Measurements from ENCODE around the gene ADGB. TPM values are rescaled to one million over a fixed set of nuclear protein-coding genes. Genes with fewer than 3 reads are reported as not detected.

The ADGB gene
- total and polyA plus RNA-seq, 2 donors from 2014 or later: not detected

DNA sequence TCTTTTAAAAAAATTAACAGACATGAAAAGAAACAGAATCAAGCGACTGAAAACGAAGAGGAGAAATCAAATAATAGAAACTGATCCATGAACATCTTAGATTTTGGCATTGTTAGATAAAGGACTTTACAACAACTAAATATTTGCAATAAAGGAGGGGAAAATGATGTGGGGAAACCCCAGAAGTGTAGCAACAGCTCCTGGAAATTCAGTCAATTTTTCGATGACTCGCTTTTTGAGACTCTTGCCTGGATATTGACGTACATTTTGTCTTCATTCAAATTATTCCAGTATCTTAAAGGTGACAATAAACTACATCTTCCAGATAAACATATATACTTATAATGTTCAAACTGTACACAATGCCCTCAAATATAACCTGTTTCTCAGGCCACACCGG is 44.1 kb downstream of the ADGB start:
- Histone ChIP-seq H3K36me3 (ENCODE audit: control insufficient read depth in 2 of 3, insufficient read depth in 3 of 3, low read length in 3 of 3) (no peaks in the 10 kb centered on the region), H3K27ac (ENCODE audit: low read depth in 2 of 2, low read length in 2 of 2) (no peak overlapping the region), H3K27me3 (ENCODE audit: control insufficient read depth, insufficient read depth, low read length) (no peaks in the 10 kb centered on the region), H3K4me1 (ENCODE audit: control insufficient read depth in 2 of 3, insufficient read depth in 2 of 3, low read depth in 1 of 3, low read length in 3 of 3) (no peaks in the 10 kb centered on the region), H3K9ac (ENCODE audit: low read length in 3 of 3) (no peak overlapping the region), H3K9me3 (ENCODE audit: control insufficient read depth in 2 of 3, insufficient read depth in 1 of 3, low read length in 3 of 3) (no peaks in the 10 kb centered on the region), H3K4me3 (ENCODE audit: low read length in 3 of 3) (no peak overlapping the region)
- intact Hi-C loops (cut with DNase I): no loop called here
- DNase-seq (no peak), FAIRE-seq (no peak)
- no peak for TF ChIP-seq CTCF (IDR thresholded peaks at IDR 0.05; ENCODE audit: borderline replicate concordance, extremely low read depth, insufficient read depth)

DNA sequence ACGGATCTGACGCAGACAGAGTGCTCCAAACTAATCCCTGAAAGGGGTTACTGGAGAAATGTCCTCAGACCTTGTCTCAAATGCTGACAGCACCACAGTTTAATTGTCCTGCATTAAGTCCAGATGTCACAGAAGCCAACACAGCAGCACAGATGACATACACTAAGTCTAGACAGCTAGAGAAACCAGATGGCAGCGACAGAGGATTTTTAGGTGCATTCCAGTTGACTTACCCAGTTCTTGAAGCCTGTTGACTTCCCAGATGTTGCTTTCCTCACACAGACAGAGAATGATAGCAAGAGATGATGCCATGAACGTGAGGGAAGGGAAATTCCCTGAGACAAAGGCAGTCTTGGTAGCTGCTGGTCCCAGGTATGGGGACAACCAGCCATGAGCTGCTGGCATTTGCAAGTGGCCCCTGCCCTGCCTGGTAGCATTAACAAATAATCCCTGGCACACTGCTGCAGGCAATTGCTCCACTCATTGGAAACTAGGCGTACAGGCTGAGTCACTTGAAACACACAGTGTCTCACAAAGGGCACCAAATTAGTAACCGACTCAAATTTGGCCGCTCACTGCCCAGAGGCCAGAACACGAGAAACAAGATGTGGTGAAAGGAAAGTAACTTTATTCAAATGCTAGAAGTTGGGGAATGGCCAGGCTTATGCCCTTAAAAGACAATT is 52.2 kb downstream of the ADGB start:
- H3K9ac ChIP-seq (ENCODE audit: low read length in 3 of 3): no peak overlapping the region
- H3K27me3 ChIP-seq (ENCODE audit: control insufficient read depth, insufficient read depth, low read length): no peaks in the 10 kb centered on the region
- H3K4me3 ChIP-seq (ENCODE audit: low read length in 3 of 3): no peak overlapping the region
- no peak for FAIRE-seq
- intact Hi-C loops (cut with DNase I): no loop called here
- DNase-seq: no peak
- H3K27ac ChIP-seq (ENCODE audit: low read depth in 2 of 2, low read length in 2 of 2): no peak overlapping the region
- H3K36me3 ChIP-seq (ENCODE audit: control insufficient read depth in 2 of 3, insufficient read depth in 3 of 3, low read length in 3 of 3): no peaks in the 10 kb centered on the region
- H3K9me3 ChIP-seq (ENCODE audit: control insufficient read depth in 2 of 3, insufficient read depth in 1 of 3, low read length in 3 of 3): no peaks in the 10 kb centered on the region
- TF ChIP-seq CTCF (IDR thresholded peaks at IDR 0.05; ENCODE audit: borderline replicate concordance, extremely low read depth, insufficient read depth): no peak
- H3K4me1 ChIP-seq (ENCODE audit: control insufficient read depth in 2 of 3, insufficient read depth in 2 of 3, low read depth in 1 of 3, low read length in 3 of 3): no peaks in the 10 kb centered on the region

DNA sequence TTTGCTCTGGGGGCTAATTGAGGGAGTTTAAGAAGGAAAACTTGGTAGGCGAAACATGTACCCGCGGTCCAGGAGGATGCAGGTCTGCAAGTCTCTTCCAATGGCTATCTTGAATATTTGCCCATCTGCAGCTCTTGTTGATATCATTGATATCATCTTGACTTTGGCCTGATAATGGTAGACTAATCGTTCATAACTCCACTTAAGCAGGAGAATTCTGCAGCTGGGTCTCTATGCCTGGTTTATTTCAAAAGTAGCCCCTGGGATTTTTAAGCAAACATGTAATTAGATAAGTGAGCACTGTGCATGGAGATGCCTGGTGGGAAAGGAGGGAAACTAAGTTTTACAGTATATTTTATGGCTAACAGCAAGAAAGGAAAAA is 52.7 kb downstream of the ADGB start:
- TF ChIP-seq CTCF (IDR thresholded peaks at IDR 0.05; ENCODE audit: borderline replicate concordance, extremely low read depth, insufficient read depth): no peak
- intact Hi-C loops (cut with DNase I): no loop called here
- no peaks in the 10 kb centered on the region for H3K4me1 ChIP-seq (ENCODE audit: control insufficient read depth in 2 of 3, insufficient read depth in 2 of 3, low read depth in 1 of 3, low read length in 3 of 3)
- no peak for DNase-seq
- H3K9me3 ChIP-seq (ENCODE audit: control insufficient read depth in 2 of 3, insufficient read depth in 1 of 3, low read length in 3 of 3): no peaks in the 10 kb centered on the region
- H3K27me3 ChIP-seq (ENCODE audit: control insufficient read depth, insufficient read depth, low read length): no peaks in the 10 kb centered on the region
- no peak overlapping the region for H3K27ac ChIP-seq (ENCODE audit: low read depth in 2 of 2, low read length in 2 of 2)
- H3K9ac ChIP-seq (ENCODE audit: low read length in 3 of 3): no peak overlapping the region
- H3K36me3 ChIP-seq (ENCODE audit: control insufficient read depth in 2 of 3, insufficient read depth in 3 of 3, low read length in 3 of 3): no peaks in the 10 kb centered on the region
- no peak overlapping the region for H3K4me3 ChIP-seq (ENCODE audit: low read length in 3 of 3)
- no peak for FAIRE-seq

DNA sequence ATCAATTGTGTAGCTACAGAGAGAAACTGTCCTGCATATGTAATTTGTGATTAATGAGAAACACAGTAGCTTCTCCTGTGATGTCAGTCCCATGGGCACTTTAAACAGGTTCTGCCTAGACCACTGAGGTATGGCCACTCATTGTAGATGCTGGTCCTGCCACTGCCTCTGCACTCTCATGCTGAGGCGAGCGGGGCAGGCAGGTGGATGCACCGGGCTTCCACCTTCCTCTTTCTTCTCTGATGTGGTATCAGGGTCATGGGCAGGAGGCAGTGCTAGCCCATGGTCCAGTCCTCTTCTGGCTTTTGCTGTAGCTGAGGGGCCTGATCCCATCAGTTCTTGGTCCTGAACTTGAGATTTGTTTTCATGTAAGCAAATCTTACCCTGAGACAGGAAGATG is 58.7 kb downstream of the ADGB start:
- H3K36me3 ChIP-seq (ENCODE audit: control insufficient read depth in 2 of 3, insufficient read depth in 3 of 3, low read length in 3 of 3): no peaks in the 10 kb centered on the region
- no peak for FAIRE-seq
- no peaks in the 10 kb centered on the region for H3K27me3 ChIP-seq (ENCODE audit: control insufficient read depth, insufficient read depth, low read length)
- no peaks in the 10 kb centered on the region for H3K4me1 ChIP-seq (ENCODE audit: control insufficient read depth in 2 of 3, insufficient read depth in 2 of 3, low read depth in 1 of 3, low read length in 3 of 3)
- DNase-seq: no peak
- intact Hi-C loops (cut with DNase I): no loop called here
- H3K27ac ChIP-seq (ENCODE audit: low read depth in 2 of 2, low read length in 2 of 2): no peak overlapping the region
- H3K9me3 ChIP-seq (ENCODE audit: control insufficient read depth in 2 of 3, insufficient read depth in 1 of 3, low read length in 3 of 3): no peaks in the 10 kb centered on the region
- H3K4me3 ChIP-seq (ENCODE audit: low read length in 3 of 3): no peak overlapping the region
- no peak for TF ChIP-seq CTCF (IDR thresholded peaks at IDR 0.05; ENCODE audit: borderline replicate concordance, extremely low read depth, insufficient read depth)
- H3K9ac ChIP-seq (ENCODE audit: low read length in 3 of 3): no peak overlapping the region

Measured in kidney (tissue), 14 donors.